SK-N-SH (cell line): ENCODE results near the gene TOX2. TPM values are rescaled to one million over a fixed set of nuclear protein-coding genes. Genes with fewer than 3 reads are reported as not detected.

Source experiments
- CTCF ChIA-PET: fragments of 300-600, 350-600 bp; formaldehyde crosslinking; extraction: SDS; loops from one replicate; lab custom pipeline; 2021; lab: Yijun Ruan, JAX
- POLR2A ChIA-PET: fragments of 350-600 bp; sonication (Branson Sonifier 250); formaldehyde crosslinking; extraction: SDS; loops from one replicate; lab custom pipeline; 2020; ENCODE audit warnings: antibody characterized with exemption, inconsistent platforms; lab: Yijun Ruan, JAX
- DNase-seq: peaks from one replicate; pipeline ENCODE4 v3.0.0; 2012
- H2AFZ ChIP-seq: fragments of 200-600 bp; sonication (generic); 2 replicates; pipeline ENCODE4 v1.8.1; 2016; ENCODE audit warnings: antibody characterized with exemption, mild to moderate bottlenecking, low read depth
- H3F3A ChIP-seq: fragments of 200-600 bp; sonication (generic); replicated peaks from 2 replicates; pipeline ENCODE3; 2016; ENCODE audit warnings: antibody characterized with exemption, mild to moderate bottlenecking; ENCODE audit not compliant: insufficient read depth
- H3K27ac ChIP-seq, 2 experiments: fragments of 200-500 bp in 1 of 2; fragments of 200-600 bp in 1 of 2; sonication (Bioruptor generic) in 1 of 2; sonication (generic), shearing (Covaris generic) in 1 of 2; 2 replicates each; pipeline versions ENCODE4 v1.5.1 to v1.6.1; 2014 to 2016; ENCODE audit warnings: low read depth in 2 of 2, inconsistent platforms in 1 of 2, low read length in 1 of 2, mild to moderate bottlenecking in 1 of 2, mixed read lengths in 1 of 2
- H3K27me3 ChIP-seq: fragments of 200-600 bp; sonication (generic), shearing (Covaris generic); 2 replicates; pipeline ENCODE4 v1.6.1; 2016; ENCODE audit warnings: mixed run types; ENCODE audit not compliant: insufficient read depth
- H3K36me3 ChIP-seq, 2 experiments: fragments of 200-500 bp in 1 of 2; fragments of 200-600 bp in 1 of 2; sonication (Bioruptor generic) in 1 of 2; sonication (generic) in 1 of 2; replicated peaks in 1 of 2; 2 replicates each; pipeline versions ENCODE3 to v1.5.1; 2014 to 2016; ENCODE audit warnings: low read length in 1 of 2, mild to moderate bottlenecking in 1 of 2; ENCODE audit not compliant: insufficient read depth in 2 of 2, control insufficient read depth in 1 of 2
- H3K4me1 ChIP-seq, 2 experiments: fragments of 200-500 bp in 1 of 2; fragments of 200-600 bp in 1 of 2; sonication (Bioruptor generic) in 1 of 2; sonication (generic), shearing (Covaris generic) in 1 of 2; 2 replicates each; pipeline versions ENCODE4 v1.5.1 to v1.6.1; 2014 to 2016; ENCODE audit warnings: low read depth in 1 of 2, low read length in 1 of 2, mixed run types in 1 of 2; ENCODE audit not compliant: insufficient read depth in 2 of 2, control insufficient read depth in 1 of 2
- H3K4me2 ChIP-seq: fragments of 200-600 bp; sonication (generic), shearing (Covaris generic); 2 replicates; pipeline ENCODE4 v1.6.1; 2017; ENCODE audit warnings: mixed run types
- H3K4me3 ChIP-seq, 2 experiments: fragments of 200-500 bp in 1 of 2; fragments of 200-600 bp in 1 of 2; sonication (Bioruptor generic) in 1 of 2; sonication (generic), shearing (Covaris generic) in 1 of 2; 2 replicates each; pipeline versions ENCODE4 v1.5.1 to v1.8.1; 2014 to 2016; ENCODE audit warnings: low read depth in 2 of 2, inconsistent platforms in 1 of 2, low read length in 1 of 2, mild to moderate bottlenecking in 1 of 2, mixed read lengths in 1 of 2, moderate library complexity in 1 of 2
- H3K79me2 ChIP-seq: fragments of 200-600 bp; sonication (generic); 2 replicates; pipeline ENCODE4 v1.8.1; 2017; ENCODE audit warnings: mild to moderate bottlenecking; ENCODE audit not compliant: insufficient read depth
- H3K9ac ChIP-seq: fragments of 200-600 bp; sonication (generic); 2 replicates; pipeline ENCODE4 v1.6.1; 2017; ENCODE audit warnings: mixed run types
- H3K9me2 ChIP-seq: fragments of 200-600 bp; sonication (generic); 2 replicates; pipeline ENCODE4 v1.6.1; 2017; ENCODE audit warnings: mixed run types
- H3K9me3 ChIP-seq: fragments of 200-600 bp; sonication (generic); 2 replicates; pipeline ENCODE4 v1.6.1; 2017; ENCODE audit warnings: mixed run types, mild to moderate bottlenecking, moderate library complexity
- H4K20me1 ChIP-seq: fragments of 200-600 bp; sonication (generic); 2 replicates; pipeline ENCODE4 v1.6.1; 2017; ENCODE audit warnings: mild to moderate bottlenecking, mixed run types; ENCODE audit not compliant: insufficient read depth
- CHD2 ChIP-seq: fragments of 150-350 bp; IDR thresholded peaks from 2 replicates; pipeline ENCODE4 v1.6.1; 2018; ENCODE audit warnings: low read length; ENCODE audit not compliant: partially characterized antibody
- EZH2phosphoT487 ChIP-seq: fragments of 200-600 bp; sonication (generic); IDR thresholded peaks from 2 replicates; pipeline ENCODE4 v1.6.1; 2017; ENCODE audit warnings: low read depth, mixed run types, mild to moderate bottlenecking, antibody characterized with exemption, moderate library complexity, borderline replicate concordance
- FOXJ3 ChIP-seq: sonication (generic); formaldehyde crosslinking; IDR thresholded peaks from 2 replicates; pipeline ENCODE4 v1.5.1; 2020; ENCODE audit warnings: mild to moderate bottlenecking, missing genetic modification reagents
- FOXM1 ChIP-seq: IDR thresholded peaks from 2 replicates; pipeline ENCODE4 v1.4.0; 2012; ENCODE audit warnings: low read depth, mild to moderate bottlenecking
- GABPA ChIP-seq: IDR thresholded peaks from 2 replicates; pipeline ENCODE4 v1.4.0; 2012; ENCODE audit warnings: low read depth, mild to moderate bottlenecking
- GATA2 ChIP-seq: sonication (generic); formaldehyde crosslinking; IDR thresholded peaks from 2 replicates; pipeline ENCODE4 v1.5.0; 2020; ENCODE audit warnings: mild to moderate bottlenecking, missing genetic modification reagents
- JUND ChIP-seq: IDR thresholded peaks from 2 replicates; pipeline ENCODE4 v1.4.0; 2012
- RCOR1 ChIP-seq: fragments of 150-350 bp; IDR thresholded peaks from 2 replicates; pipeline ENCODE4 v1.6.1; 2017; ENCODE audit warnings: antibody characterized with exemption, low read length
- RFX5 ChIP-seq: IDR thresholded peaks from 2 replicates; pipeline ENCODE4 v1.6.1; 2012; ENCODE audit warnings: mild to moderate bottlenecking, improper control_type of control experiment, low read length
- TEAD4 ChIP-seq: IDR thresholded peaks from 2 replicates; pipeline ENCODE4 v1.4.0; 2012; ENCODE audit warnings: mild to moderate bottlenecking, borderline replicate concordance; ENCODE audit not compliant: insufficient read depth
- ZBTB33 ChIP-seq: IDR thresholded peaks from 2 replicates; pipeline ENCODE4 v1.4.0; 2012; ENCODE audit warnings: low read depth, borderline replicate concordance
- WGBS: methylation state at CpG from one replicate; pipeline ENCODE4 v1.1.6; 2017; ENCODE audit warnings: low lambda C conversion rate; 5-methylcytosine and 5-hydroxymethylcytosine counted together
- polyA plus RNA-seq, 3 experiments: library from polyadenylated mRNA; depleted of rRNA; stranded (reverse); fragments of >200 nt; gene quantifications; 2 replicates each; pipeline ENCODE4 v1.2.3, GENCODE V29; 2012

The TOX2 gene
- polyA plus RNA-seq, 1 of the 3 experiments (the other 2 are of a cell fraction): 15.4 TPM

GRCh38 chr20:44029848-44030230, 115.2 kb downstream of the TOX2 start:
- no peak for DNase-seq
- no peaks in the 10 kb centered on the region for H3K27me3 ChIP-seq
- H3K9me2 ChIP-seq: no peaks in the 10 kb centered on the region
- TF ChIP-seq EZH2phosphoT487: no peak
- H4K20me1 ChIP-seq: no peaks in the 10 kb centered on the region
- ChIA-PET POLR2A (no interaction called here), CTCF (no interaction called here)
- no peaks in the 10 kb centered on the region for H3K79me2 ChIP-seq
- no peak overlapping the region for H3K27ac ChIP-seq
- H3K9ac ChIP-seq: no peak overlapping the region
- no peak overlapping the region for H2AFZ ChIP-seq
- H3K4me2 ChIP-seq: no peak overlapping the region
- no peaks in the 10 kb centered on the region for H3F3A ChIP-seq
- H3K9me3 ChIP-seq: no peaks in the 10 kb centered on the region
- 79% methylated on average over 4 of the region's 4 CpGs for WGBS
- no peak overlapping the region for H3K4me3 ChIP-seq
- no peaks in the 10 kb centered on the region for H3K36me3 ChIP-seq
- H3K4me1 ChIP-seq: peaks cover 0 to 59% of the 10 kb centered on the region in 2 experiments; a peak in 2 of 4 replicates

- DNase-seq: no peak
- Histone ChIP-seq H2AFZ (no peak overlapping the region), H3K9me2 (no peaks in the 10 kb centered on the region), H3K9ac (no peak overlapping the region), H3K27ac (no peak overlapping the region), H3K36me3 (no peaks in the 10 kb centered on the region), H4K20me1 (no peaks in the 10 kb centered on the region), H3K9me3 (no peaks in the 10 kb centered on the region), H3K4me3 (no peak overlapping the region), H3K4me2 (no peak overlapping the region), H3F3A (no peaks in the 10 kb centered on the region), H3K4me1 (peaks cover 0 to 56% of the 10 kb centered on the region in 2 experiments; a peak in 2 of 4 replicates), H3K27me3 (no peaks in the 10 kb centered on the region), H3K79me2 (no peaks in the 10 kb centered on the region)
- 70% methylated on average over 2 of the region's 2 CpGs for WGBS
- TF ChIP-seq RFX5 (no peak), GABPA (no peak), JUND (no peak), CHD2 (no peak), EZH2phosphoT487 (no peak), ZBTB33 (no peak), TEAD4 (no peak), RCOR1 (no peak), FOXM1 (no peak), FOXJ3 (CRISPR knock-in tag) (no peak), GATA2 (no peak)
- ChIA-PET CTCF (interaction anchor here (1.5 kb wide), 1 partner anchor 19 kb away, joined by 4 read pairs; no protein-coding TSS in a partner anchor), POLR2A (no interaction called here)
Measured at GRCh38 chr20:44030394-44030793, 115.7 kb downstream of the TOX2 start.
